HG03460 (cell line): ENCODE measurements around the gene TNFSF4.
"Not testable (repeated sequence)": the region's sequence is repeated elsewhere in the genome, so short reads cannot be mapped to it uniquely, and the experiment has no call there.

Source experiments
- ATAC-seq: cut with Tn5 transposase; IDR thresholded peaks from one replicate; pipeline ENCODE4 v1.9.1; 2021; ENCODE audit not compliant: unreplicated experiment

Gene TNFSF4

GRCh38 chr1:173168941-173169340 is 38.2 kb downstream of the TNFSF4 start:
- ATAC-seq = no peak

- no peak for ATAC-seq
Observed at GRCh38 chr1:173164686-173165085, 42.4 kb downstream of the TNFSF4 start.

- ATAC-seq = no peak
Observed at GRCh38 chr1:173164178-173164577, 43.0 kb downstream of the TNFSF4 start.

- no peak for ATAC-seq
Observed at GRCh38 chr1:173163222-173163621, 43.9 kb downstream of the TNFSF4 start.

GRCh38 chr1:173162601-173163000 is 44.5 kb downstream of the TNFSF4 start:
- no peak for ATAC-seq

GRCh38 chr1:173161510-173162221 is 45.5 kb downstream of the TNFSF4 start:
- ATAC-seq = no peak

- not testable (repeated sequence) for ATAC-seq
Observed at GRCh38 chr1:173153964-173154363, 53.2 kb downstream of the TNFSF4 start.

- ATAC-seq = no peak
Observed at GRCh38 chr1:173153503-173153902, 53.6 kb downstream of the TNFSF4 start.

GRCh38 chr1:173152598-173152997 is 54.5 kb downstream of the TNFSF4 start:
- no peak for ATAC-seq

GRCh38 chr1:173150795-173151194 is 56.3 kb downstream of the TNFSF4 start:
- no peak for ATAC-seq

GRCh38 chr1:173149887-173150286 is 57.2 kb downstream of the TNFSF4 start:
- ATAC-seq = no peak

- ATAC-seq = no peak
Observed at GRCh38 chr1:173148971-173149370, 58.2 kb downstream of the TNFSF4 start.

- no peak for ATAC-seq
Observed at GRCh38 chr1:173148545-173148944, 58.6 kb downstream of the TNFSF4 start.

GRCh38 chr1:173140733-173141132 is 66.4 kb downstream of the TNFSF4 start:
- no peak for ATAC-seq

GRCh38 chr1:173139706-173140105 is 67.4 kb downstream of the TNFSF4 start:
- no peak for ATAC-seq

GRCh38 chr1:173137107-173137706 is 69.9 kb downstream of the TNFSF4 start:
- no peak for ATAC-seq

GRCh38 chr1:173134800-173135199 is 72.3 kb downstream of the TNFSF4 start:
- ATAC-seq = no peak

- no peak for ATAC-seq
Observed at GRCh38 chr1:173134029-173134428, 73.1 kb downstream of the TNFSF4 start.
